Panc1 (cell line): ENCODE results near the gene ZMYM4.

Experiments used
- SIN3A ChIP-seq: IDR thresholded peaks from 2 replicates; pipeline ENCODE4 v1.6.1; 2012; ENCODE audit warnings: low read depth, mild to moderate bottlenecking, low read length, moderate library complexity, borderline replicate concordance; ENCODE audit not compliant: insufficient read depth
- TCF7L2 ChIP-seq: IDR thresholded peaks from 2 replicates; pipeline ENCODE4 v1.6.1; 2011; ENCODE audit warnings: mild to moderate bottlenecking, low read depth, low read length, inconsistent platforms
- TF ChIP-seq, protein P1 (sequence below): fragments of 450-650 bp; IDR thresholded peaks from 2 replicates; pipeline ENCODE4 v1.5.1; 2017; ENCODE audit warnings: mild to moderate bottlenecking
- TF ChIP-seq, protein P2 (sequence below), 2 experiments: IDR thresholded peaks; 2 replicates each; pipeline ENCODE4 v1.6.1; 2011 to 2012; ENCODE audit warnings: low read depth in 2 of 2, control low read depth in 1 of 2, low read length in 1 of 2, mild to moderate bottlenecking in 1 of 2, moderate library complexity in 1 of 2; ENCODE audit not compliant: insufficient read depth in 1 of 2

DNA sequence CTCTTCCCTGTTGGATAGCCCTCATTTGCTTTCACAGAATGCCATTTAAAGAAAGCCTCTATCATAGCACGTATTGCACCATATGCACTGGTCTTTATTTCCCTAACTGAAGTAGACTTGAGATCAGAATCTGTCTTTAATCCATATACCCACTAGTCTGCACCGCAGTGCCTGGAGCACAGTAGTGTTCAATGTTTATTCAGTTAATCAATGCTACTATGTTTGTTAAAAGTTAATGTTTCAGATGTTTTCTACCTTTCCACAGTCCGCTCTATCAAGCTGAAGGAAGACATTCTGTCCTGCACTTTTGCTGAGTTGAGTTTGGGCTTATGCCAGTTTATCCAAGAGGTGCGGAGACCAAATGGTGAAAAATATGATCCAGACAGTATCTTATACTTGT lies 139.2 kb downstream of the ZMYM4 start:
- TF ChIP-seq, protein P1, sequence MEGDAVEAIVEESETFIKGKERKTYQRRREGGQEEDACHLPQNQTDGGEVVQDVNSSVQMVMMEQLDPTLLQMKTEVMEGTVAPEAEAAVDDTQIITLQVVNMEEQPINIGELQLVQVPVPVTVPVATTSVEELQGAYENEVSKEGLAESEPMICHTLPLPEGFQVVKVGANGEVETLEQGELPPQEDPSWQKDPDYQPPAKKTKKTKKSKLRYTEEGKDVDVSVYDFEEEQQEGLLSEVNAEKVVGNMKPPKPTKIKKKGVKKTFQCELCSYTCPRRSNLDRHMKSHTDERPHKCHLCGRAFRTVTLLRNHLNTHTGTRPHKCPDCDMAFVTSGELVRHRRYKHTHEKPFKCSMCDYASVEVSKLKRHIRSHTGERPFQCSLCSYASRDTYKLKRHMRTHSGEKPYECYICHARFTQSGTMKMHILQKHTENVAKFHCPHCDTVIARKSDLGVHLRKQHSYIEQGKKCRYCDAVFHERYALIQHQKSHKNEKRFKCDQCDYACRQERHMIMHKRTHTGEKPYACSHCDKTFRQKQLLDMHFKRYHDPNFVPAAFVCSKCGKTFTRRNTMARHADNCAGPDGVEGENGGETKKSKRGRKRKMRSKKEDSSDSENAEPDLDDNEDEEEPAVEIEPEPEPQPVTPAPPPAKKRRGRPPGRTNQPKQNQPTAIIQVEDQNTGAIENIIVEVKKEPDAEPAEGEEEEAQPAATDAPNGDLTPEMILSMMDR: no peak
- TF ChIP-seq SIN3A: no peak
- TF ChIP-seq, protein P2, sequence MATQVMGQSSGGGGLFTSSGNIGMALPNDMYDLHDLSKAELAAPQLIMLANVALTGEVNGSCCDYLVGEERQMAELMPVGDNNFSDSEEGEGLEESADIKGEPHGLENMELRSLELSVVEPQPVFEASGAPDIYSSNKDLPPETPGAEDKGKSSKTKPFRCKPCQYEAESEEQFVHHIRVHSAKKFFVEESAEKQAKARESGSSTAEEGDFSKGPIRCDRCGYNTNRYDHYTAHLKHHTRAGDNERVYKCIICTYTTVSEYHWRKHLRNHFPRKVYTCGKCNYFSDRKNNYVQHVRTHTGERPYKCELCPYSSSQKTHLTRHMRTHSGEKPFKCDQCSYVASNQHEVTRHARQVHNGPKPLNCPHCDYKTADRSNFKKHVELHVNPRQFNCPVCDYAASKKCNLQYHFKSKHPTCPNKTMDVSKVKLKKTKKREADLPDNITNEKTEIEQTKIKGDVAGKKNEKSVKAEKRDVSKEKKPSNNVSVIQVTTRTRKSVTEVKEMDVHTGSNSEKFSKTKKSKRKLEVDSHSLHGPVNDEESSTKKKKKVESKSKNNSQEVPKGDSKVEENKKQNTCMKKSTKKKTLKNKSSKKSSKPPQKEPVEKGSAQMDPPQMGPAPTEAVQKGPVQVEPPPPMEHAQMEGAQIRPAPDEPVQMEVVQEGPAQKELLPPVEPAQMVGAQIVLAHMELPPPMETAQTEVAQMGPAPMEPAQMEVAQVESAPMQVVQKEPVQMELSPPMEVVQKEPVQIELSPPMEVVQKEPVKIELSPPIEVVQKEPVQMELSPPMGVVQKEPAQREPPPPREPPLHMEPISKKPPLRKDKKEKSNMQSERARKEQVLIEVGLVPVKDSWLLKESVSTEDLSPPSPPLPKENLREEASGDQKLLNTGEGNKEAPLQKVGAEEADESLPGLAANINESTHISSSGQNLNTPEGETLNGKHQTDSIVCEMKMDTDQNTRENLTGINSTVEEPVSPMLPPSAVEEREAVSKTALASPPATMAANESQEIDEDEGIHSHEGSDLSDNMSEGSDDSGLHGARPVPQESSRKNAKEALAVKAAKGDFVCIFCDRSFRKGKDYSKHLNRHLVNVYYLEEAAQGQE (IDR thresholded peaks at IDR 0.05; ENCODE audit: insufficient read depth in 1 of 2, low read depth in 2 of 2, low read length in 1 of 2): no peak
- TF ChIP-seq TCF7L2: no peak
